ENCODE results near the gene RYR1. TPM values are rescaled to one million over a fixed set of nuclear protein-coding genes. Genes with fewer than 3 reads are reported as not detected.

RYR1 gene
- total and polyA plus RNA-seq, 2 of the 8 experiments (the other 6 are each of a cell fraction or from before 2014, with no cell fraction given) = 5.8 to 11.8 TPM

DNA sequence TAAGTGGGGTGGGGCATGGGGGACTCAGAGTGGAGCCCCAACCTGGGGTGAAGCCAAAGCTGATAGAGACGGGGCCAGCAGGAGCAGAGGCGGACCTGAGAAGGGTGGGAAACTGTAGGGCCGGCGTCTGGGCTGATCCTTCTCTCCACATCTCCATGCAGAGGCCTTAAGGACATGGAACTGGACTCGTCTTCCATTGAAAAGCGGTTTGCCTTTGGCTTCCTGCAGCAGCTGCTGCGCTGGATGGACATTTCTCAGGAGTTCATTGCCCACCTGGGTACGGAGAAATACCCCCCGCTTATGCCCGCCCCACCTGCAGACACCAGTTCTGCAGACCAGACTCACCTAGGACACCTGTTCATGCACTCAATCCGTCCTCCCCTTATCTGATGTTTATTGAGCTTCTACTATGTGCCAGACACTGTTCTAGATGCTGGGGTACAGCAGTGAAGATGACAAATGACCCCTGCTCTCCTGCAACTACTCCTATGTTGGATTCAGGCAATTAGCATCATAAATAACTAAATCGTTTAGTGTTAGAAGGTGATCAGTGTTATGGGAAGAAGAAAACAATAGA is 74.1 kb downstream of the RYR1 start (continued):
- TF ChIP-seq, protein P1, sequence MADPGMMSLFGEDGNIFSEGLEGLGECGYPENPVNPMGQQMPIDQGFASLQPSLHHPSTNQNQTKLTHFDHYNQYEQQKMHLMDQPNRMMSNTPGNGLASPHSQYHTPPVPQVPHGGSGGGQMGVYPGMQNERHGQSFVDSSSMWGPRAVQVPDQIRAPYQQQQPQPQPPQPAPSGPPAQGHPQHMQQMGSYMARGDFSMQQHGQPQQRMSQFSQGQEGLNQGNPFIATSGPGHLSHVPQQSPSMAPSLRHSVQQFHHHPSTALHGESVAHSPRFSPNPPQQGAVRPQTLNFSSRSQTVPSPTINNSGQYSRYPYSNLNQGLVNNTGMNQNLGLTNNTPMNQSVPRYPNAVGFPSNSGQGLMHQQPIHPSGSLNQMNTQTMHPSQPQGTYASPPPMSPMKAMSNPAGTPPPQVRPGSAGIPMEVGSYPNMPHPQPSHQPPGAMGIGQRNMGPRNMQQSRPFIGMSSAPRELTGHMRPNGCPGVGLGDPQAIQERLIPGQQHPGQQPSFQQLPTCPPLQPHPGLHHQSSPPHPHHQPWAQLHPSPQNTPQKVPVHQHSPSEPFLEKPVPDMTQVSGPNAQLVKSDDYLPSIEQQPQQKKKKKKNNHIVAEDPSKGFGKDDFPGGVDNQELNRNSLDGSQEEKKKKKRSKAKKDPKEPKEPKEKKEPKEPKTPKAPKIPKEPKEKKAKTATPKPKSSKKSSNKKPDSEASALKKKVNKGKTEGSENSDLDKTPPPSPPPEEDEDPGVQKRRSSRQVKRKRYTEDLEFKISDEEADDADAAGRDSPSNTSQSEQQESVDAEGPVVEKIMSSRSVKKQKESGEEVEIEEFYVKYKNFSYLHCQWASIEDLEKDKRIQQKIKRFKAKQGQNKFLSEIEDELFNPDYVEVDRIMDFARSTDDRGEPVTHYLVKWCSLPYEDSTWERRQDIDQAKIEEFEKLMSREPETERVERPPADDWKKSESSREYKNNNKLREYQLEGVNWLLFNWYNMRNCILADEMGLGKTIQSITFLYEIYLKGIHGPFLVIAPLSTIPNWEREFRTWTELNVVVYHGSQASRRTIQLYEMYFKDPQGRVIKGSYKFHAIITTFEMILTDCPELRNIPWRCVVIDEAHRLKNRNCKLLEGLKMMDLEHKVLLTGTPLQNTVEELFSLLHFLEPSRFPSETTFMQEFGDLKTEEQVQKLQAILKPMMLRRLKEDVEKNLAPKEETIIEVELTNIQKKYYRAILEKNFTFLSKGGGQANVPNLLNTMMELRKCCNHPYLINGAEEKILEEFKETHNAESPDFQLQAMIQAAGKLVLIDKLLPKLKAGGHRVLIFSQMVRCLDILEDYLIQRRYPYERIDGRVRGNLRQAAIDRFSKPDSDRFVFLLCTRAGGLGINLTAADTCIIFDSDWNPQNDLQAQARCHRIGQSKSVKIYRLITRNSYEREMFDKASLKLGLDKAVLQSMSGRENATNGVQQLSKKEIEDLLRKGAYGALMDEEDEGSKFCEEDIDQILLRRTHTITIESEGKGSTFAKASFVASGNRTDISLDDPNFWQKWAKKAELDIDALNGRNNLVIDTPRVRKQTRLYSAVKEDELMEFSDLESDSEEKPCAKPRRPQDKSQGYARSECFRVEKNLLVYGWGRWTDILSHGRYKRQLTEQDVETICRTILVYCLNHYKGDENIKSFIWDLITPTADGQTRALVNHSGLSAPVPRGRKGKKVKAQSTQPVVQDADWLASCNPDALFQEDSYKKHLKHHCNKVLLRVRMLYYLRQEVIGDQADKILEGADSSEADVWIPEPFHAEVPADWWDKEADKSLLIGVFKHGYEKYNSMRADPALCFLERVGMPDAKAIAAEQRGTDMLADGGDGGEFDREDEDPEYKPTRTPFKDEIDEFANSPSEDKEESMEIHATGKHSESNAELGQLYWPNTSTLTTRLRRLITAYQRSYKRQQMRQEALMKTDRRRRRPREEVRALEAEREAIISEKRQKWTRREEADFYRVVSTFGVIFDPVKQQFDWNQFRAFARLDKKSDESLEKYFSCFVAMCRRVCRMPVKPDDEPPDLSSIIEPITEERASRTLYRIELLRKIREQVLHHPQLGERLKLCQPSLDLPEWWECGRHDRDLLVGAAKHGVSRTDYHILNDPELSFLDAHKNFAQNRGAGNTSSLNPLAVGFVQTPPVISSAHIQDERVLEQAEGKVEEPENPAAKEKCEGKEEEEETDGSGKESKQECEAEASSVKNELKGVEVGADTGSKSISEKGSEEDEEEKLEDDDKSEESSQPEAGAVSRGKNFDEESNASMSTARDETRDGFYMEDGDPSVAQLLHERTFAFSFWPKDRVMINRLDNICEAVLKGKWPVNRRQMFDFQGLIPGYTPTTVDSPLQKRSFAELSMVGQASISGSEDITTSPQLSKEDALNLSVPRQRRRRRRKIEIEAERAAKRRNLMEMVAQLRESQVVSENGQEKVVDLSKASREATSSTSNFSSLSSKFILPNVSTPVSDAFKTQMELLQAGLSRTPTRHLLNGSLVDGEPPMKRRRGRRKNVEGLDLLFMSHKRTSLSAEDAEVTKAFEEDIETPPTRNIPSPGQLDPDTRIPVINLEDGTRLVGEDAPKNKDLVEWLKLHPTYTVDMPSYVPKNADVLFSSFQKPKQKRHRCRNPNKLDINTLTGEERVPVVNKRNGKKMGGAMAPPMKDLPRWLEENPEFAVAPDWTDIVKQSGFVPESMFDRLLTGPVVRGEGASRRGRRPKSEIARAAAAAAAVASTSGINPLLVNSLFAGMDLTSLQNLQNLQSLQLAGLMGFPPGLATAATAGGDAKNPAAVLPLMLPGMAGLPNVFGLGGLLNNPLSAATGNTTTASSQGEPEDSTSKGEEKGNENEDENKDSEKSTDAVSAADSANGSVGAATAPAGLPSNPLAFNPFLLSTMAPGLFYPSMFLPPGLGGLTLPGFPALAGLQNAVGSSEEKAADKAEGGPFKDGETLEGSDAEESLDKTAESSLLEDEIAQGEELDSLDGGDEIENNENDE (IDR thresholded peaks at IDR 0.05; ENCODE audit: insufficient replicate concordance, low read length) = no peak
- TF ChIP-seq CHD2 (IDR thresholded peaks at IDR 0.05; ENCODE audit: low read length) (no peak), CTBP2 (IDR thresholded peaks at IDR 0.05; ENCODE audit: borderline replicate concordance, insufficient read depth, insufficient read length, low read length) (no peak)
- TF ChIP-seq, protein P2, sequence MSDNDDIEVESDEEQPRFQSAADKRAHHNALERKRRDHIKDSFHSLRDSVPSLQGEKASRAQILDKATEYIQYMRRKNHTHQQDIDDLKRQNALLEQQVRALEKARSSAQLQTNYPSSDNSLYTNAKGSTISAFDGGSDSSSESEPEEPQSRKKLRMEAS (IDR thresholded peaks at IDR 0.05) = no peak
- TF ChIP-seq, protein P3, sequence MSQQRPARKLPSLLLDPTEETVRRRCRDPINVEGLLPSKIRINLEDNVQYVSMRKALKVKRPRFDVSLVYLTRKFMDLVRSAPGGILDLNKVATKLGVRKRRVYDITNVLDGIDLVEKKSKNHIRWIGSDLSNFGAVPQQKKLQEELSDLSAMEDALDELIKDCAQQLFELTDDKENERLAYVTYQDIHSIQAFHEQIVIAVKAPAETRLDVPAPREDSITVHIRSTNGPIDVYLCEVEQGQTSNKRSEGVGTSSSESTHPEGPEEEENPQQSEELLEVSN (IDR thresholded peaks at IDR 0.05) = no peak
